WI38 (cell line): ENCODE data around the gene GLMN.

Source experiments
- H3K4me3 ChIP-seq: 2 replicates; pipeline ENCODE4 v1.5.1; 2011; ENCODE audit warnings: low read depth, mild to moderate bottlenecking, control low read depth, low read length
- CTCF ChIP-seq: IDR thresholded peaks from 2 replicates; pipeline ENCODE4 v1.5.1; 2012; ENCODE audit warnings: low read depth, mild to moderate bottlenecking, control low read depth, low read length

Gene GLMN

GRCh38 chr1:92315766-92316599 is 17.2 kb upstream of the GLMN start:
- no peak for TF ChIP-seq CTCF
- no peak overlapping the region for H3K4me3 ChIP-seq

GRCh38 chr1:92314024-92314423 is 15.2 kb upstream of the GLMN start:
- no peak overlapping the region for H3K4me3 ChIP-seq
- no peak for TF ChIP-seq CTCF

- H3K4me3 ChIP-seq: no peak overlapping the region
- no peak for TF ChIP-seq CTCF
These were observed 11.4 kb upstream of the GLMN start for GRCh38 chr1:92310185-92310597.

GRCh38 chr1:92307980-92308379 is 9.2 kb upstream of the GLMN start:
- no peak overlapping the region for H3K4me3 ChIP-seq
- no peak for TF ChIP-seq CTCF

GRCh38 chr1:92306020-92306419 is 7.2 kb upstream of the GLMN start:
- H3K4me3 ChIP-seq: no peak overlapping the region
- no peak for TF ChIP-seq CTCF

- TF ChIP-seq CTCF: no peak
- H3K4me3 ChIP-seq: no peak overlapping the region
These were observed 2.2 kb upstream of the GLMN start for GRCh38 chr1:92301021-92301420.

GRCh38 chr1:92299477-92300150 is 827 bp upstream of the GLMN start:
- no peak for TF ChIP-seq CTCF
- peak overlapping the region; percentile 76 for H3K4me3 ChIP-seq
